Body of pancreas (tissue), 4 donors: Measurements from ENCODE around the gene EIF4E1B. TPM values are rescaled to one million over a fixed set of nuclear protein-coding genes. Genes with fewer than 3 reads are reported as not detected.

Experiments
- ATAC-seq: fragments of 150-250 bp; one replicate; pipeline ENCODE4 v1.9.1; 2016
- DNase-seq, 4 donors: peaks; one replicate each; pipeline ENCODE4 v3.0.0-alpha.2; 2019
- H3K27ac ChIP-seq, 4 donors: fragments of 200-600 bp; sonication (generic); 1 replicate in 3 of 4; 2 replicates in 1 of 4; pipeline versions ENCODE4 v1.5.1 to v1.6.1; 2016 to 2019; ENCODE audit warnings: mild to moderate bottlenecking in 1 of 4, mixed read lengths in 1 of 4, moderate library complexity in 1 of 4
- H3K27me3 ChIP-seq, 2 donors: fragments of 200-600 bp; sonication (generic); one replicate each; pipeline ENCODE4 v1.6.0; 2016; ENCODE audit warnings: mild to moderate bottlenecking in 1 of 2
- H3K36me3 ChIP-seq, 2 donors: fragments of 200-600 bp; sonication (generic); replicated peaks in 1 of 2; 2 replicates each; pipeline ENCODE4 v1.5.1; 2016; ENCODE audit warnings: low read depth in 2 of 2; ENCODE audit not compliant: insufficient read depth in 1 of 2
- H3K4me1 ChIP-seq: fragments of 200-600 bp; sonication (generic); one replicate; pipeline ENCODE4 v1.6.0; 2016
- H3K4me3 ChIP-seq, 2 donors: fragments of 200-600 bp; sonication (generic); 1 replicate in 1 of 2; 2 replicates in 1 of 2; pipeline ENCODE4 v1.5.1; 2016 to 2019
- H3K9me3 ChIP-seq, 3 donors: fragments of 200-600 bp; sonication (generic); 1 replicate in 2 of 3; 2 replicates in 1 of 3; pipeline ENCODE4 v1.5.1; 2016
- POLR2A ChIP-seq, 3 donors: fragments of 450-650 bp; IDR thresholded peaks; one replicate each; pipeline ENCODE4 v1.6.1; 2016; ENCODE audit warnings: antibody characterized with exemption in 3 of 3, mild to moderate bottlenecking in 2 of 3
- WGBS, 2 donors: methylation state at CpG; one replicate each; pipeline ENCODE4 v1.1.5; 2017; 5-methylcytosine and 5-hydroxymethylcytosine counted together
- intact Hi-C: fragments of 100-400 bp; cut with DNase I; formaldehyde crosslinking; loops from one replicate; pipeline ENCODE4 v1.15.1; 2023
- total RNA-seq, 2 donors: library from RNA; depleted of rRNA; stranded (reverse); fragments of >200 nt; gene quantifications; one replicate each; pipeline ENCODE4 v1.1.0, GENCODE V29; 2016
- TF ChIP-seq, protein P1 (sequence below), 7 experiments: fragments of 450-650 bp in 4 of 7; fragments of 200-600 bp in 3 of 7; sonication (generic) in 3 of 7; IDR thresholded peaks; one replicate each; pipeline ENCODE4 v1.5.1; 2016 to 2019; ENCODE audit warnings: antibody characterized with exemption in 7 of 7

The EIF4E1B gene
- total RNA-seq, 2 donors from 2014 or later = 0.26 to 11.5 TPM

DNA sequence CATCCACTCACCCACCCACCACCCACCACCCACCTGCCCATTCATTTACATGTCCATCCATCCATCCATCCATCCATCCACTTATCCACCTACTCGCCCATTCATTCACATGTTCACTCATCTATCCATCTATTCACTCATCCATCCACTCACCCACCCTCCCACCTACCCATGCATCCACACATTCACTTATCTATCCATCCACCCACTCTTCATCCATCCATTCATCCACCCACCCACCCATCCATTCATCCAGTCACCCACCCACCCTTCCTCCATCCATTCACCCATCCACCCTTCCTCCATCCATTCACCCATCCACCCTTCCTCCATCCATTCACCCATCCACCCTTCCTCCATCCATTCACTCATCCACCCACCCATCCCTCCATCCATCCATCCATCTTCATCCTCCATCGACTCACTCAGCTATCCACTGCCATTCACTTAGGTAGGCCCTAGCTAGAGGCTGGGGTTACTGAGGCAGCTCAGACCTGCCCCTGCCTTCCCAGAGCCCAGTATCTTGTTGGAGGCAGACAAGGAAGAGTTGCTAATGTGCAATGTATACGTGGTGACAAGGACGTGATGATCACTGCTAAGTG lies 29.5 kb downstream of the EIF4E1B start:
- intact Hi-C loops = loop anchor here (10.0 kb wide), 1 partner anchor 435 kb away; no protein-coding TSS in a partner anchor
- peaks cover 5% of the 10 kb centered on the region for H3K4me1 ChIP-seq
- no peaks in the 10 kb centered on the region for H3K9me3 ChIP-seq
- TF ChIP-seq, protein P1, sequence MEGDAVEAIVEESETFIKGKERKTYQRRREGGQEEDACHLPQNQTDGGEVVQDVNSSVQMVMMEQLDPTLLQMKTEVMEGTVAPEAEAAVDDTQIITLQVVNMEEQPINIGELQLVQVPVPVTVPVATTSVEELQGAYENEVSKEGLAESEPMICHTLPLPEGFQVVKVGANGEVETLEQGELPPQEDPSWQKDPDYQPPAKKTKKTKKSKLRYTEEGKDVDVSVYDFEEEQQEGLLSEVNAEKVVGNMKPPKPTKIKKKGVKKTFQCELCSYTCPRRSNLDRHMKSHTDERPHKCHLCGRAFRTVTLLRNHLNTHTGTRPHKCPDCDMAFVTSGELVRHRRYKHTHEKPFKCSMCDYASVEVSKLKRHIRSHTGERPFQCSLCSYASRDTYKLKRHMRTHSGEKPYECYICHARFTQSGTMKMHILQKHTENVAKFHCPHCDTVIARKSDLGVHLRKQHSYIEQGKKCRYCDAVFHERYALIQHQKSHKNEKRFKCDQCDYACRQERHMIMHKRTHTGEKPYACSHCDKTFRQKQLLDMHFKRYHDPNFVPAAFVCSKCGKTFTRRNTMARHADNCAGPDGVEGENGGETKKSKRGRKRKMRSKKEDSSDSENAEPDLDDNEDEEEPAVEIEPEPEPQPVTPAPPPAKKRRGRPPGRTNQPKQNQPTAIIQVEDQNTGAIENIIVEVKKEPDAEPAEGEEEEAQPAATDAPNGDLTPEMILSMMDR (IDR thresholded peaks at IDR 0.05) = no peak
- TF ChIP-seq POLR2A (IDR thresholded peaks at IDR 0.05) = no peak
- WGBS, 2 donors = 49 to 54% methylated on average over 3 to 4 of the region's 4 CpGs
- DNase-seq = no peak
- H3K27me3 ChIP-seq = no peaks in the 10 kb centered on the region
- H3K36me3 ChIP-seq = peaks cover 0 to 3% of the 10 kb centered on the region in 2 donors
- H3K27ac ChIP-seq = no peak overlapping the region
- ATAC-seq = no peak
- H3K4me3 ChIP-seq = no peak overlapping the region

DNA sequence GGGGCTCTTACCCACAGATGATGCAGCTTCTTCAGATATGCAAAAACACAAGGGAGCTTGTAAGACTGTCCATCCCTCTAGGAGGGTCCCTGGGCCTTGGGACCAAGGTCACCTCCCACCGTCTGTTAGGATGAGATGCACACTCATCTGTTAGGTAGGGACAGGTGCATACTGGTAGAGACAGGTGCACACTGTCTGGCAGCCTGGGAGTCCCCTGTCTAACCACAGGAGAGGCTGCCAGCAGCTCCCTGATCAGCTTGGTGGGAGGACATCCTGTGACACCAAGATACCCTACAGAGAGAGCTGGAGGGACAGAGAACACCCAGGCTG lies 30.0 kb downstream of the EIF4E1B start:
- no peak overlapping the region for H3K4me3 ChIP-seq
- H3K9me3 ChIP-seq = no peaks in the 10 kb centered on the region
- H3K4me1 ChIP-seq = peaks cover 5% of the 10 kb centered on the region
- DNase-seq (no peak), ATAC-seq (peak; percentile 8)
- intact Hi-C loops = no loop called here
- peak in 1 of 3 donors; percentile 9 for TF ChIP-seq POLR2A (IDR thresholded peaks at IDR 0.05)
- TF ChIP-seq, protein P1 (IDR thresholded peaks at IDR 0.05) = no peak
- H3K27ac ChIP-seq = no peak overlapping the region
- peaks cover 0 to 3% of the 10 kb centered on the region in 2 donors for H3K27me3 ChIP-seq
- no peaks in the 10 kb centered on the region for H3K36me3 ChIP-seq
- WGBS, 2 donors = 15% methylated on average over 1 of the region's 1 CpG; no CpG with 5 or more reads in 1 of the 2 donors

DNA sequence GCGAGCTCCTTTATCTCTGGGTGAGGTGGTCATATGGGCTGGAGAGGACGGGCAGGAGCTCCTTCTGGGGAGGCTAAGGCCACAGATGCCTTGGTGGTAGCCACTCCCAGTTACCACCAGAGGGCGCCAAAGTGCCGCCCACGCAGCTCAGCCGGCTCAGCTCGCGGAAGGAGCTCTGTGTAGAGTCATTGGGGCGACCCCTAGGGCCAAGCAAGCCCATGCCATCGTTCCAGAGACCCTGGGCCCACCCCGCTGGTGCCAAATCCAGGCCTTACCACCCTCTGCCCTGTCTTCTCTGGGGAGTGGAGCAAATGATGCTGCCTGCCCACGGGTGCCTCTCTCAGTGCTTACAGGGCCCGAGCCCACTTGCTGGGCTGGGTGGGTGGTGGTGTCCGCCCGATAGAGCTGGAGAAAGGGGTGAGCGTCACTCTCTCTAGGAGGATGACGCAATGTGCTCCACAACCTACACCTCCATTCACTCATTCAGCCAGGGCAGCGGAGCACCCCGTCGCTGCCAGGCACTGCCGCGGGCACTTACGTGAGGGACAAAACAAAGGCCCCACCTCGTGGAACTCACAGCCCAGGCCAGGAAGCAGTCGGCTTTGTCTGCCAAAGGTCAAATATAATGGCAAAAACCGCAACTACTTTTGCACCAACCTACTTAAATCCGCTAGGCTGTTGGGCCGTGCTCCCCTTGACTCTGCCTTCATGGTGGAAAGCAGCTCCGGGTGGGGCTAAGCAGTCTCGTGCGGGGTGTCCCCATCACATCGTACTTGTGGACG lies 30.6 kb downstream of the EIF4E1B start:
- H3K27me3 ChIP-seq = peaks cover 0 to 3% of the 10 kb centered on the region in 2 donors
- intact Hi-C loops = no loop called here
- DNase-seq (peak; percentile 70 to 77 (median 74)), ATAC-seq (peak; percentile 82)
- peaks cover 5% of the 10 kb centered on the region for H3K4me1 ChIP-seq
- H3K4me3 ChIP-seq = no peak overlapping the region
- H3K27ac ChIP-seq = no peak overlapping the region
- TF ChIP-seq, protein P1 (IDR thresholded peaks at IDR 0.05) = peak; percentile 81 to 98 (median 88)
- TF ChIP-seq POLR2A (IDR thresholded peaks at IDR 0.05) = peak in 1 of 3 donors; percentile 4
- no peaks in the 10 kb centered on the region for H3K36me3 ChIP-seq
- no peaks in the 10 kb centered on the region for H3K9me3 ChIP-seq
- WGBS, 2 donors = 38 to 56% methylated on average over 24 to 33 of the region's 33 CpGs

DNA sequence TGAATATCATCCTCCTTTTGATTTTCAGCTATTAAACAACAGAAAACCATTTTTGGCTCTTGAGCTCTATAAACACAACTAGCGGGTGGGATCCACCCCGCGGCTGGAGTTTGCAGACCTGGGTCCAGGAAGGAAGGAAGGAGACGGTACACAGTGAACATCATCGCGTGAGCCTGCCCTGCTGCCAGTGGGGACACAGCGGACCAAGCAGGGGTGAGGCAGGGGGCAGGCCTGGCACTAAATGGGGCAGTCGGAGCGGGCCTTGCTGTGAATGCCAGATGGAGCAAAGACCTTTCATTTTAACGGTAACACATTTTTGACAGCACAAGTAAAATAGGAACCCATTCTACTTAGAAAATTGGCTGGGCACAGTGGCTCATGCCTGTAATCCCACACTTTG lies 31.2 kb downstream of the EIF4E1B start:
- no peak overlapping the region for H3K27ac ChIP-seq
- H3K4me1 ChIP-seq = peaks cover 5% of the 10 kb centered on the region
- peaks cover 0 to 3% of the 10 kb centered on the region in 2 donors for H3K27me3 ChIP-seq
- H3K4me3 ChIP-seq = no peak overlapping the region
- no peak for ATAC-seq
- WGBS, 2 donors = 68 to 75% methylated on average over 10 of the region's 10 CpGs
- no peak for DNase-seq
- no peaks in the 10 kb centered on the region for H3K36me3 ChIP-seq
- TF ChIP-seq POLR2A (IDR thresholded peaks at IDR 0.05) = no peak
- TF ChIP-seq, protein P1 (IDR thresholded peaks at IDR 0.05) = no peak
- no peaks in the 10 kb centered on the region for H3K9me3 ChIP-seq
- intact Hi-C loops = no loop called here
